Esophagus squamous epithelium (tissue), 4 donors: Measurements from ENCODE around the gene SAA1.

ENCODE experiments used
- POLR2A ChIP-seq, 4 donors: fragments of 450-650 bp; IDR thresholded peaks; one replicate each; pipeline ENCODE4 v1.6.1; 2017; ENCODE audit warnings: antibody characterized with exemption in 4 of 4, mild to moderate bottlenecking in 4 of 4, moderate library complexity in 3 of 4
- TF ChIP-seq, protein P1 (sequence below), 6 experiments: fragments of 450-650 bp in 4 of 6; fragments of 200-600 bp in 2 of 6; sonication (generic) in 2 of 6; IDR thresholded peaks; one replicate each; pipeline ENCODE4 v1.5.1; 2016 to 2019; ENCODE audit warnings: antibody characterized with exemption in 6 of 6, mild to moderate bottlenecking in 4 of 6, moderate library complexity in 4 of 6

GRCh38 chr11:18288911-18289310, 22.8 kb downstream of the SAA1 start:
- no peak for TF ChIP-seq POLR2A (IDR thresholded peaks at IDR 0.05)
- TF ChIP-seq, protein P1, sequence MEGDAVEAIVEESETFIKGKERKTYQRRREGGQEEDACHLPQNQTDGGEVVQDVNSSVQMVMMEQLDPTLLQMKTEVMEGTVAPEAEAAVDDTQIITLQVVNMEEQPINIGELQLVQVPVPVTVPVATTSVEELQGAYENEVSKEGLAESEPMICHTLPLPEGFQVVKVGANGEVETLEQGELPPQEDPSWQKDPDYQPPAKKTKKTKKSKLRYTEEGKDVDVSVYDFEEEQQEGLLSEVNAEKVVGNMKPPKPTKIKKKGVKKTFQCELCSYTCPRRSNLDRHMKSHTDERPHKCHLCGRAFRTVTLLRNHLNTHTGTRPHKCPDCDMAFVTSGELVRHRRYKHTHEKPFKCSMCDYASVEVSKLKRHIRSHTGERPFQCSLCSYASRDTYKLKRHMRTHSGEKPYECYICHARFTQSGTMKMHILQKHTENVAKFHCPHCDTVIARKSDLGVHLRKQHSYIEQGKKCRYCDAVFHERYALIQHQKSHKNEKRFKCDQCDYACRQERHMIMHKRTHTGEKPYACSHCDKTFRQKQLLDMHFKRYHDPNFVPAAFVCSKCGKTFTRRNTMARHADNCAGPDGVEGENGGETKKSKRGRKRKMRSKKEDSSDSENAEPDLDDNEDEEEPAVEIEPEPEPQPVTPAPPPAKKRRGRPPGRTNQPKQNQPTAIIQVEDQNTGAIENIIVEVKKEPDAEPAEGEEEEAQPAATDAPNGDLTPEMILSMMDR (IDR thresholded peaks at IDR 0.05) = no peak
